ENCODE measurements around the gene GALNT6. TPM values are rescaled to one million over a fixed set of nuclear protein-coding genes. Genes with fewer than 3 reads are reported as not detected.

GALNT6 gene
- total RNA-seq, 1 experiment from 2014 or later = 190 TPM

- intact Hi-C loops (cut with micrococcal nuclease; ENCODE audit: unreplicated experiment) = no loop called here
- Mint-ChIP-seq H3K4me3 (ENCODE audit: unreplicated experiment) (no peak overlapping the region), H3K4me1 (ENCODE audit: low read depth, unreplicated experiment) (peaks cover 68% of the 10 kb centered on the region), H3K27me3 (ENCODE audit: insufficient read depth, unreplicated experiment) (no peaks in the 10 kb centered on the region), H3K27ac (ENCODE audit: unreplicated experiment) (peak overlapping the region; percentile 56), H3K36me3 (ENCODE audit: insufficient read depth, unreplicated experiment) (peaks cover 32% of the 10 kb centered on the region), H3K9me3 (ENCODE audit: unreplicated experiment) (no peaks in the 10 kb centered on the region)
- CTCF ChIA-PET = no interaction called here
- no peaks in the 10 kb centered on the region for H3K27me3 ChIP-seq (replicated peaks; ENCODE audit: control insufficient read depth, insufficient read depth, low read length)
- BruUV-seq (replicated peaks) = no TSS peak
- peak; percentile 46 to 64 for DNase-seq
- H3K9me3 ChIP-seq = no peaks in the 10 kb centered on the region
- H3K4me1 ChIP-seq = peaks cover 66% of the 10 kb centered on the region
- no peaks in the 10 kb centered on the region for H3K36me3 ChIP-seq (ENCODE audit: control insufficient read depth, insufficient read depth, low read length)
- no peak for TF ChIP-seq CTCF (IDR thresholded peaks at IDR 0.05; ENCODE audit: insufficient read depth in 1 of 2, low read depth in 1 of 2, low read length in 1 of 2, severe bottlenecking in 1 of 2, unreplicated experiment in 1 of 2)
- no peak overlapping the region for H3K4me3 ChIP-seq (ENCODE audit: low read depth, low read length)
- POLR2A ChIA-PET = no interaction called here
Measured at GRCh38 chr12:51403681-51404136, 12.5 kb upstream of the GALNT6 start.

GRCh38 chr12:51403159-51403558 is 12.0 kb upstream of the GALNT6 start:
- no peaks in the 10 kb centered on the region for H3K36me3 ChIP-seq (ENCODE audit: control insufficient read depth, insufficient read depth, low read length)
- BruUV-seq (replicated peaks) = no TSS peak
- no peaks in the 10 kb centered on the region for H3K27me3 Mint-ChIP-seq (ENCODE audit: insufficient read depth, unreplicated experiment)
- H3K36me3 Mint-ChIP-seq (ENCODE audit: insufficient read depth, unreplicated experiment) = peaks cover 34% of the 10 kb centered on the region
- no peak overlapping the region for H3K4me3 ChIP-seq (ENCODE audit: low read depth, low read length)
- peaks cover 71% of the 10 kb centered on the region for H3K4me1 ChIP-seq
- H3K27ac Mint-ChIP-seq (ENCODE audit: unreplicated experiment) = peak overlapping the region; percentile 90
- peaks cover 71% of the 10 kb centered on the region for H3K4me1 Mint-ChIP-seq (ENCODE audit: low read depth, unreplicated experiment)
- no peak for DNase-seq
- intact Hi-C loops (cut with micrococcal nuclease; ENCODE audit: unreplicated experiment) = no loop called here
- TF ChIP-seq CTCF (IDR thresholded peaks at IDR 0.05; ENCODE audit: insufficient read depth in 1 of 2, low read depth in 1 of 2, low read length in 1 of 2, severe bottlenecking in 1 of 2, unreplicated experiment in 1 of 2) = no peak
- no peaks in the 10 kb centered on the region for H3K9me3 ChIP-seq
- H3K27me3 ChIP-seq (replicated peaks; ENCODE audit: control insufficient read depth, insufficient read depth, low read length) = no peaks in the 10 kb centered on the region
- no peaks in the 10 kb centered on the region for H3K9me3 Mint-ChIP-seq (ENCODE audit: unreplicated experiment)
- CTCF ChIA-PET = interaction anchor here (2.1 kb wide), 1 partner anchor 16 kb away, joined by 6 read pairs; no protein-coding TSS in a partner anchor
- POLR2A ChIA-PET = interaction anchor here (1.8 kb wide), 1 partner anchor 12 kb away, joined by 5 read pairs; the partner anchor contains the start of gene GALNT6
- H3K4me3 Mint-ChIP-seq (ENCODE audit: unreplicated experiment) = no peak overlapping the region

GRCh38 chr12:51401900-51402299 is 10.7 kb upstream of the GALNT6 start:
- no peaks in the 10 kb centered on the region for H3K36me3 ChIP-seq (ENCODE audit: control insufficient read depth, insufficient read depth, low read length)
- BruUV-seq (replicated peaks) = no TSS peak
- H3K9me3 ChIP-seq = no peaks in the 10 kb centered on the region
- Mint-ChIP-seq H3K4me3 (ENCODE audit: unreplicated experiment) (no peak overlapping the region), H3K27me3 (ENCODE audit: insufficient read depth, unreplicated experiment) (no peaks in the 10 kb centered on the region), H3K36me3 (ENCODE audit: insufficient read depth, unreplicated experiment) (peaks cover 38% of the 10 kb centered on the region), H3K9me3 (ENCODE audit: unreplicated experiment) (no peaks in the 10 kb centered on the region), H3K27ac (ENCODE audit: unreplicated experiment) (peak overlapping the region; percentile 90), H3K4me1 (ENCODE audit: low read depth, unreplicated experiment) (peaks cover 75% of the 10 kb centered on the region)
- peaks cover 84% of the 10 kb centered on the region for H3K4me1 ChIP-seq
- intact Hi-C loops (cut with micrococcal nuclease; ENCODE audit: unreplicated experiment) = loop anchor here (2.0 kb wide), 1 partner anchor 23 kb away; the partner anchor contains the start of gene SLC4A8
- H3K27me3 ChIP-seq (replicated peaks; ENCODE audit: control insufficient read depth, insufficient read depth, low read length) = no peaks in the 10 kb centered on the region
- H3K4me3 ChIP-seq (ENCODE audit: low read depth, low read length) = no peak overlapping the region
- TF ChIP-seq CTCF (IDR thresholded peaks at IDR 0.05; ENCODE audit: insufficient read depth in 1 of 2, low read depth in 1 of 2, low read length in 1 of 2, severe bottlenecking in 1 of 2, unreplicated experiment in 1 of 2) = no peak
- DNase-seq = no peak
- CTCF ChIA-PET = interaction anchor here (2.1 kb wide), 1 partner anchor 17 kb away, joined by 6 read pairs; no protein-coding TSS in a partner anchor
- POLR2A ChIA-PET = interaction anchor here (0.6 to 1.8 kb wide), 2 partner anchors 11 to 1346 kb away, joined by 3 to 5 read pairs; partner anchors contain the start of gene GALNT6
